Stimulated activated CD4-positive, alpha-beta T cell treated with anti-CD3 and anti-CD28 coated beads, Interleukin-12 subunit alpha, Interleukin-12 subunit beta, amount 100 ng/mL, for 24 hours (primary cell): ENCODE results near the gene FAM53B.

ENCODE experiments used
- DNase-seq, 2 experiments: peaks; one replicate each; pipeline ENCODE4 v3.0.0-alpha.2; 2020; ENCODE audit warnings: low read depth in 2 of 2

Gene FAM53B

GRCh38 chr10:124647421-124648130 lies 96.6 kb downstream of the FAM53B start:
- DNase-seq = peak; percentile 47 to 57

- DNase-seq = no peak
Observed at GRCh38 chr10:124646483-124647352, 97.5 kb downstream of the FAM53B start.

GRCh38 chr10:124645467-124646095 lies 98.6 kb downstream of the FAM53B start:
- no peak for DNase-seq

- no peak for DNase-seq
Observed at GRCh38 chr10:124644771-124645415, 99.3 kb downstream of the FAM53B start.

- DNase-seq = no peak
Observed at GRCh38 chr10:124644236-124644635, 99.9 kb downstream of the FAM53B start.

GRCh38 chr10:124643330-124644009 lies 100.7 kb downstream of the FAM53B start:
- DNase-seq = no peak

- no peak for DNase-seq
Observed at GRCh38 chr10:124642088-124642710, 102.0 kb downstream of the FAM53B start.

- no peak for DNase-seq
Observed at GRCh38 chr10:124641282-124642087, 102.7 kb downstream of the FAM53B start.

- DNase-seq = no peak
Observed at GRCh38 chr10:124640538-124641231, 103.5 kb downstream of the FAM53B start.

- DNase-seq = no peak
Observed at GRCh38 chr10:124640056-124640455, 104.1 kb downstream of the FAM53B start.

- no peak for DNase-seq
Observed at GRCh38 chr10:124639646-124640045, 104.5 kb downstream of the FAM53B start.

- DNase-seq = no peak
Observed at GRCh38 chr10:124639206-124639605, 105.0 kb downstream of the FAM53B start.

- no peak for DNase-seq
Observed at GRCh38 chr10:124637746-124638145, 106.4 kb downstream of the FAM53B start.

GRCh38 chr10:124637091-124637700 lies 107.0 kb downstream of the FAM53B start:
- no peak for DNase-seq

GRCh38 chr10:124636271-124636995 lies 107.7 kb downstream of the FAM53B start:
- no peak for DNase-seq

- no peak for DNase-seq
Observed at GRCh38 chr10:124632566-124632965, 111.6 kb downstream of the FAM53B start.

GRCh38 chr10:124632064-124632531 lies 112.1 kb downstream of the FAM53B start:
- no peak for DNase-seq

GRCh38 chr10:124630551-124630950 lies 113.6 kb downstream of the FAM53B start:
- no peak for DNase-seq
